HG02885 (cell line): ENCODE measurements around the gene IL17RD.

Experiments used
- ATAC-seq: cut with Tn5 transposase; IDR thresholded peaks from one replicate; pipeline ENCODE4 v1.9.1; 2021; ENCODE audit warnings: mild to moderate bottlenecking; ENCODE audit not compliant: unreplicated experiment, poor library complexity

IL17RD gene

GRCh38 chr3:57076422-57076951, 88.7 kb downstream of the IL17RD start:
- ATAC-seq = no peak

GRCh38 chr3:57074135-57074534, 91.0 kb downstream of the IL17RD start:
- no peak for ATAC-seq

- no peak for ATAC-seq
Observed at GRCh38 chr3:57073628-57074027, 91.5 kb downstream of the IL17RD start.

GRCh38 chr3:57069503-57069902, 95.7 kb downstream of the IL17RD start:
- no peak for ATAC-seq

GRCh38 chr3:57068437-57069089, 96.6 kb downstream of the IL17RD start:
- peak; percentile 100 for ATAC-seq

GRCh38 chr3:57066471-57066870, 98.7 kb downstream of the IL17RD start:
- ATAC-seq = no peak

GRCh38 chr3:57065588-57065987, 99.6 kb downstream of the IL17RD start:
- ATAC-seq = no peak

GRCh38 chr3:57064572-57064971, 100.6 kb downstream of the IL17RD start:
- ATAC-seq = no peak

GRCh38 chr3:57064001-57064400, 101.2 kb downstream of the IL17RD start:
- ATAC-seq = no peak

- no peak for ATAC-seq
Observed at GRCh38 chr3:57063032-57063431, 102.1 kb downstream of the IL17RD start.

- no peak for ATAC-seq
Observed at GRCh38 chr3:57062101-57062631, 103.0 kb downstream of the IL17RD start.

GRCh38 chr3:57061556-57061955, 103.6 kb downstream of the IL17RD start:
- no peak for ATAC-seq

GRCh38 chr3:57060089-57060821, 104.9 kb downstream of the IL17RD start, which contains the start of gene SPATA12:
Gene SPATA12 (plus strand): TSS chr3:57060664. CDS start chr3:57073695, 13,031 bp downstream.
- no peak for ATAC-seq

- no peak for ATAC-seq
Observed at GRCh38 chr3:57059411-57059810, 105.7 kb downstream of the IL17RD start.

- no peak for ATAC-seq
Observed at GRCh38 chr3:57057351-57057750, 107.8 kb downstream of the IL17RD start.

GRCh38 chr3:57053122-57053521, 112.0 kb downstream of the IL17RD start:
- ATAC-seq = no peak

- ATAC-seq = no peak
Observed at GRCh38 chr3:57052662-57053061, 112.5 kb downstream of the IL17RD start.

- ATAC-seq = no peak
Observed at GRCh38 chr3:57048728-57049127, 116.4 kb downstream of the IL17RD start.

GRCh38 chr3:57048052-57048671, 117.0 kb downstream of the IL17RD start:
- no peak for ATAC-seq

- no peak for ATAC-seq
Observed at GRCh38 chr3:57046101-57046765, 118.9 kb downstream of the IL17RD start.
